ENCODE measurements around the gene CRADD.
"Not testable (repeated sequence)": the region's sequence is repeated elsewhere in the genome, so short reads cannot be mapped to it uniquely, and the experiment has no call there.

Gene CRADD

DNA sequence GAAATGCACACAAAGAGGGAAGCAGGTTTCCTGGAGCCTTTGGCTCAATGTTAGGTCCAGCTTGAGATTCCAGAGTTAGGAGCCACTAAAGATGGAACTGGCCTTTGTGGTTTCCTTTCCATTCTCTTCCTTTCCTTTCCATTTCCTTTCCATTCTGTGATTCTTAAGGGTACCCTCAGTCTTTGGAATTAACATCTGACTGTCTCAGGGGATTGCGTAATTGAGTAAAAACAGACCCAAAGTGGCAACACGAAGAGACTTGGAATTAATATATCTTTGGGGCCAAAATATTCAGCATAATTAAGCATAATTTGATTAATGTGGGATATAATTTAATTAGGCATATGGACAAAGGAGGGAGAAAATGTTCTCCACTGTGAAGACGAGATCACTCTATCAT, 205.6 kb downstream of the CRADD start:
- DNase-seq, result no peak

DNA sequence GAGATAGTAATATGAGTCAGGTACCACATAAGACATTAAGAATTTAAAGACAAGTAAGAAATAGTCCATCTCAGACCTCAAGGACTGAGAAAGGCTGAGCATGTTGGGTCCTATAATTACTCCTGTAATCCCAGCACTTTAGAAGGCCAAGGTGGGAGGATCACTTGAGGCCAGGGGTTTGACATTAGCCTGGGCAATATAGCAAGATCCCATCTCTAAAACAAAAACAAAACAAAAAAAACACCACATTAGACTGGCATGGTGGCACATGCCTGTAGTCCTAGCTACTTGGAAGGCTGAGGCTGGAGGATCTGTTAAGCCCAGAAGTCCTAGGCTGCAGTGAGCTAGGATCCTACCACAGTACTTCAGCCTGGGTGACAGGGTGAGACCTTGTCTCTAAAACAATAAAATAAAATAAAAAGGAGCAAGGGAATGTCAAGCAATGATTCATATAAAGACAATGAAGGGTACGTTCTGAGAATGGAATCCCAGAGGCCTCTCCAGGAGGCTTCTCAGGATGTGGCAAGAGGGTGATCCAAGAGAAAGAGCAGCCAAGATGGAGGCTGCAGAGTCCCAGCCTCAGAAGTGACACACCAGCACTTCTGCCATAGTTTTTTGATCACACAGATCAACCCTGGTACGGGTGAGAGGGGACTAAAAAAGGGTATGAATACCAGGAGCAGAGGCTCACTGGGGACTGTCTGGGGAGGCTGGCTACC, 206.4 kb downstream of the CRADD start:
- DNase-seq, result no peak

DNA sequence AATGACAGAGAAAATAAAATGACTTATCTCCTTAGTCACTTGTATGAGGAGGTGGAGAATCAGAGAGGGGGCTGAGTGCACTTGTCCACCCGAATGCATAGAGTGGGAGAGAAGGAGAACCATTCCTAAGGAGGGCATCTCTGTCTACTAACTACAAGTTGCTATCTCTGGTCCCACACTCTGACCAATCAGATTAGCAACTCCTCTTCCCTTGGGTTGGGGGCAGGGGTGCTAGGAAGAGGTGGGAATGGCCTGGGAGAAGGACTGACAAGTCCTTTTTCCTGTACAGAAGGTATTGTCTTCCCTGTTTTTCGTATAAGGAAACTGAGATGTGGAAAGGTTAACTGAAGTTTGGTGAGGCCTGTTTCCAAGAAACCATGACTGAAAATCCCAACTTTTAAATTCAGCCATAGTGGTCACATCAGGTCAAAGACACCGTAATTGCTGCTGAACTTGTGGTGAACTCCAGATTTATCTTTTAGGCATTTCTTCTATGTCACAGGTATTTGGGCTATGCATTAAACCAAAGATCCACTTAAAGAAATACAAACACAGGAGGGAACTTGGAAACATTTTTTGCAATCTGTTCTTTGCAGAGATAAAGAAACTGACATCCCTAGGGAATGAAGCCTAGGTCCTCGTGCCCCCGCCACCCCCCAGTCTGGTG, 207.8 kb downstream of the CRADD start:
- no peak for DNase-seq

GRCh38 chr12:93885973-93886532, 208.9 kb downstream of the CRADD start:
- DNase-seq, result not testable (repeated sequence)

DNA sequence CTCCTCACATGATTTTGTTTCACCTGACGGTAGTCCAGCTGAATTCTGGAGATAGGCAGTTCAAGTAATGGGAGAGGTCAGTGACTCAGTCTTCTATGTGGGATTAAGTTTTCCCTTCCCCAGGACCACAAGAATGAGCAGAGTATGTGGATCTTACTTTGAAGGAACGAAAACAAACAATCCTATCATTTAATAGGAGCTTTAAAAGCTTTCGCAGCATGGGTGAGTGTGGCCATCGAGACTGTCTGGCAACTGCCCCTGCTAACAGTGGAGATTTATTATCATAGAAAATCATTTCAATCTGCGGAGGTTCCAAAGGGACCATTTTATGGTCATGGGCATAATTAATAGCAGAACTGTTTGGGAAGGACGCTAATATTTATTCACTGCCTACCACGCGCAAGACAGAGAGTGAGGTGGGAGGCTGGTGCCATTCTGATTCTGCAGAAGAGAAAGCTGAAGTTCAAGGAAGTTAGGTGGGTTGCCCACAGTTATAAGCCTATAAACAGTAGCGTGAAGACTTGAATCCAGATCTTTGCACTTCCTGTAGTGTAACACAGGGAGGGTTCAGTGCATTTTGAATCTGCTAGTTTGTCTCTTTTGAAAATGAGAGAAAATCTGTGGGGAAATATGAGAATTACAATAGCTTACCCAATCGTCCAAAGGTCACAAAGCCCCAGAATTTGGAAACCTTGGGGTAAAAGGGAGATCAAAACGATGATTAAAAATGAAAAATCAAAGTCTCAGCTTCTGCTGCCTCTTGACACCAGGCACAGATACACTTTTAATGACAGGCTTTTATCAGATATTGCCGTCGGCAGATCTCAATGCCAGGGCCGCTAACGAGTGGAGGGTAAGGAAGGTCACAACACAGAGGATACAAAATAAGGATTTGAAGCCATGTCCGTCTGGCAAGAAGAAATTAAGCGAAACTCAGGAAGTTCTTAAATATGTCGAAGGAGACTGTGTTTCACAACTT, 209.6 kb downstream of the CRADD start:
- DNase-seq, result no peak

- no peak for DNase-seq
Observed at GRCh38 chr12:93888964-93889363, 211.8 kb downstream of the CRADD start.

DNA sequence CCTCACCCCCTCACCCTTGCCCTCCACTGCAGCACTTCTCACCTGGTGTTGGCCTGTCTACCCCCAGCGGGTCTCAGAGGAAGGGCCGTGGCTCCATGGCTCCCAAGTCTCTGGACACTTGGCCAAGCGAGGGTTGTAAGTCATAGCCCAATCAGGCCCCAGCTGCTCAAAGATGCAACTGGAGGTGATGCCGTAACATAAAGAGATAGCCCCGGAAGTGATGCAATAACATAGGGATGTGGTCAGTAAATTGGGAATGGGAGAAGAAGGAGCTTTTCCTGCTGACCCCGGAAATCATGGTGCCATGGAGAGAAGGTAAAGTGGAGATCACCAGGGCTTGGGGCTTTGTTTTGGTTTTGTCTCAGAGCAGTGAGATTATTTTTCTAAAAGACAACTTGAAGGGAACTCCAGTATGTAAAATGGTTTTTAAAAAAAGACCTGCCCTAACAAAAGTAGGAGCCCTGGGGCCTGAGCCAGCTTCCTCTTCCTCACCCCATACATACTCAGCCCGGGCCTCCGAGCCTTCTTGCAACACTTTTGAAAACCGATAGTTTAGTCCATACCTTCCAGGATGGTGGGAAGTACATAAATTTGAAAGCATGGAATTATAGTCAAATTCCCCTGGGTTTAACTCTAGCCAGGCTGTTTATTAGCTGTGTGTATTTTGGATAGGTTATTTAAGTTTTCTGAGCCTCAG, 212.5 kb downstream of the CRADD start:
- no peak for DNase-seq

GRCh38 chr12:93892423-93893268, 215.5 kb downstream of the CRADD start:
- DNase-seq, result no peak

- no peak for DNase-seq
Observed at GRCh38 chr12:93894391-93895088, 217.4 kb downstream of the CRADD start.

GRCh38 chr12:93895089-93895445, 217.9 kb downstream of the CRADD start:
- DNase-seq, result no peak

GRCh38 chr12:93896427-93896826, 219.3 kb downstream of the CRADD start:
- DNase-seq, result no peak

GRCh38 chr12:93896952-93897351, 219.8 kb downstream of the CRADD start:
- no peak for DNase-seq

GRCh38 chr12:93901739-93902138, 224.6 kb downstream of the CRADD start:
- no peak for DNase-seq

DNA sequence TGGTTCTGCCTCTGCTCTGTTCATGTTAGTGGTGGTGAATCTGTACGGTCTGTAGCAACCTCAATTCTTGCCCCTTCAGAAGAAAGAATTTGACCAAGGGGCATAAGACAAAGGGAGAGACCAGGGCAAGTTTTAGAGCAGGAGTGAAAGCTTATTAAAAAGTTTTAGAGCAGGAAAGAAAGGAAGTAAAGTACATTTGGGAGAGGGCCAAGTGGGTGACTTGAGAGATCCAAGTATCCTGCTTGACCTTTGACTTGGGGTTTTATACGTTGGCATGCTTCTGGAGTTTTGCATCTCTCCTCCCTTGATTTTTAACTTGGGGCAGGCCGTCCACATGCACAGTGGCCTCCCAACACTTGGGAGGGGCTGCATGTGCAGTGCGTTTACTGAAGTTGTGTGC, 225.0 kb downstream of the CRADD start:
- no peak for DNase-seq

GRCh38 chr12:93902736-93903562, 225.8 kb downstream of the CRADD start:
- no peak for DNase-seq

GRCh38 chr12:93904124-93904523, 226.9 kb downstream of the CRADD start:
- DNase-seq, result no peak

- DNase-seq, result no peak
Observed at GRCh38 chr12:93908264-93908663, 231.1 kb downstream of the CRADD start.

- no peak for DNase-seq
Observed at GRCh38 chr12:93908846-93909567, 231.8 kb downstream of the CRADD start.

GRCh38 chr12:93911396-93911795, 234.2 kb downstream of the CRADD start:
- no peak for DNase-seq
